HG02588 (cell line): ENCODE measurements around the gene SYNE4.
"Not testable (repeated sequence)": the region's sequence is repeated elsewhere in the genome, so short reads cannot be mapped to it uniquely, and the experiment has no call there.

Experiments used
- ATAC-seq: cut with Tn5 transposase; IDR thresholded peaks from one replicate; pipeline ENCODE4 v1.9.1; 2021; ENCODE audit warnings: mild to moderate bottlenecking, moderate library complexity; ENCODE audit not compliant: unreplicated experiment

SYNE4 gene

DNA sequence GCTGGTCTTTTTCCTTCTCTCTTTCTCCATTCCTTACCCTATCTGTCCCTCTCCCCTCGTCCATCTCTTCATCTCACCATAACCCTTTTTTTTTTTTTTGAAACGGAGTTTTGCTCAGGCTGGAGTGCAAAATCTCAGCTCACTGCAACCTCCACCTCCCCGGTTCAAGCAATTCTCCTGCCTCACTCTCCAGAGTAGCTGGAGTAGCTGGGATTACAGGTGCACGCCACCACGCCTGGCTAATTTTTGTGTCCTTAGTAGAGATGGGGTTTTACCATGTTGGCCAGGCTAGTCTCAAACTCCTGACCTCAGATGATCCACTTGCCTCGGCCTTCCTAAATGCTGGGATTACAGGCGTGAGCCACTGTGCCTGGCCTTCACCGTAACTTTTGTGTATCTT, 51.2 kb downstream of the SYNE4 start:
- not testable (repeated sequence) for ATAC-seq

- ATAC-seq: no peak
Measured at GRCh38 chr19:35955881-35956634, 52.6 kb downstream of the SYNE4 start.
